PC-3 (cell line): Measurements from ENCODE around the gene CD2AP.

ENCODE experiments used
- CTCF ChIP-seq: fragments of 300-600 bp; sonication (generic); conservative IDR thresholded peaks from 2 replicates; pipeline ENCODE4 v1.5.1; 2017; ENCODE audit warnings: antibody characterized with exemption, low read depth, mild to moderate bottlenecking, low read length
- EZH2phosphoT487 ChIP-seq: fragments of 300-600 bp; sonication (generic); IDR thresholded peaks from 2 replicates; pipeline ENCODE4 v1.6.1; 2018; ENCODE audit warnings: mild to moderate bottlenecking, antibody characterized with exemption, low read length, borderline replicate concordance

- TF ChIP-seq CTCF (no peak), EZH2phosphoT487 (no peak)
Measured at GRCh38 chr6:47672816-47673215, 195.2 kb downstream of the CD2AP start.
